Liver (tissue), 9 donors: ENCODE results near the gene CRMP1. TPM values are rescaled to one million over a fixed set of nuclear protein-coding genes. Genes with fewer than 3 reads are reported as not detected.

ENCODE experiments used
- DNase-seq: peaks from one replicate; pipeline ENCODE4 v3.0.0-alpha.2; 2017; ENCODE audit warnings: low spot score
- H3K27ac ChIP-seq, 2 donors: one replicate each; pipeline ENCODE4 v1.7.0; 2013; ENCODE audit warnings: inconsistent platforms in 2 of 2, low read length in 2 of 2, control low read depth in 1 of 2, low read depth in 1 of 2, mild to moderate bottlenecking in 1 of 2
- H3K27me3 ChIP-seq, 4 donors: one replicate each; pipeline versions ENCODE4 v1.6.1 to v1.7.0; 2013; ENCODE audit warnings: low read length in 3 of 4, inconsistent platforms in 1 of 4, mild to moderate bottlenecking in 1 of 4, moderate library complexity in 1 of 4; ENCODE audit not compliant: control insufficient read depth in 4 of 4, insufficient read depth in 4 of 4
- H3K36me3 ChIP-seq, 4 donors: one replicate each; pipeline versions ENCODE4 v1.6.1 to v1.7.0; 2013; ENCODE audit warnings: low read length in 3 of 4, mild to moderate bottlenecking in 3 of 4, low read depth in 1 of 4, moderate library complexity in 1 of 4; ENCODE audit not compliant: control insufficient read depth in 4 of 4, insufficient read depth in 3 of 4
- H3K4me1 ChIP-seq, 4 donors: one replicate each; pipeline versions ENCODE4 v1.6.1 to v1.7.0; 2013; ENCODE audit warnings: low read length in 3 of 4, mild to moderate bottlenecking in 3 of 4, moderate library complexity in 1 of 4; ENCODE audit not compliant: control insufficient read depth in 4 of 4, insufficient read depth in 4 of 4
- H3K4me3 ChIP-seq, 3 donors: one replicate each; pipeline versions ENCODE4 v1.6.1 to v1.7.0; 2013; ENCODE audit warnings: low read length in 3 of 3, control low read depth in 1 of 3, low read depth in 1 of 3, mild to moderate bottlenecking in 1 of 3
- H3K9ac ChIP-seq, 2 donors: one replicate each; pipeline ENCODE4 v1.7.0; 2013; ENCODE audit warnings: low read length in 2 of 2, mild to moderate bottlenecking in 2 of 2, moderate library complexity in 2 of 2, control low read depth in 1 of 2, low read depth in 1 of 2
- H3K9me3 ChIP-seq, 4 donors: one replicate each; pipeline versions ENCODE4 v1.6.1 to v1.7.0; 2013; ENCODE audit warnings: low read length in 3 of 4; ENCODE audit not compliant: control insufficient read depth in 4 of 4
- EGR1 ChIP-seq, 2 donors: IDR thresholded peaks; 2 replicates each; pipeline ENCODE4 v1.6.1; 2016 to 2018; ENCODE audit warnings: antibody characterized with exemption in 2 of 2, low read depth in 2 of 2
- FOXA1 ChIP-seq: IDR thresholded peaks from 2 replicates; pipeline ENCODE4 v1.6.1; 2016; ENCODE audit warnings: antibody characterized with exemption
- FOXA2 ChIP-seq: IDR thresholded peaks from 2 replicates; pipeline ENCODE4 v1.6.1; 2016; ENCODE audit warnings: antibody characterized with exemption
- GABPA ChIP-seq, 2 donors: IDR thresholded peaks in 1 of 2; conservative IDR thresholded peaks in 1 of 2; 2 replicates each; pipeline ENCODE4 v1.6.1; 2016; ENCODE audit warnings: antibody characterized with exemption in 2 of 2, mild to moderate bottlenecking in 1 of 2, moderate library complexity in 1 of 2
- HNF4A ChIP-seq, 2 donors: conservative IDR thresholded peaks; 2 replicates each; pipeline ENCODE4 v1.6.1; 2016; ENCODE audit warnings: antibody characterized with exemption in 2 of 2, mild to moderate bottlenecking in 2 of 2
- HNF4G ChIP-seq: IDR thresholded peaks from 2 replicates; pipeline ENCODE4 v1.6.1; 2016; ENCODE audit warnings: antibody characterized with exemption
- JUND ChIP-seq, 2 donors: IDR thresholded peaks; 2 replicates each; pipeline ENCODE4 v1.6.1; 2016; ENCODE audit warnings: antibody characterized with exemption in 2 of 2
- NR2F2 ChIP-seq: IDR thresholded peaks from 2 replicates; pipeline ENCODE4 v1.6.1; 2016; ENCODE audit warnings: antibody characterized with exemption
- RAD21 ChIP-seq, 2 donors: IDR thresholded peaks; 2 replicates each; pipeline ENCODE4 v1.6.1; 2016; ENCODE audit warnings: antibody characterized with exemption in 2 of 2, mild to moderate bottlenecking in 2 of 2
- RXRA ChIP-seq, 2 donors: IDR thresholded peaks; 2 replicates each; pipeline ENCODE4 v1.6.1; 2017 to 2018; ENCODE audit warnings: antibody characterized with exemption in 2 of 2, mild to moderate bottlenecking in 1 of 2
- SP1 ChIP-seq: IDR thresholded peaks from 2 replicates; pipeline ENCODE4 v1.6.1; 2018; ENCODE audit warnings: antibody characterized with exemption, mild to moderate bottlenecking
- TAF1 ChIP-seq: conservative IDR thresholded peaks from 2 replicates; pipeline ENCODE4 v1.6.1; 2016; ENCODE audit warnings: antibody characterized with exemption, mild to moderate bottlenecking
- YY1 ChIP-seq: IDR thresholded peaks from 2 replicates; pipeline ENCODE4 v1.6.1; 2016; ENCODE audit warnings: antibody characterized with exemption, mild to moderate bottlenecking
- WGBS: extraction: QIAGEN DNeasy Blood & Tissue Kit; methylation state at CpG from one replicate; pipeline ENCODE4 v1.1.7; 2013; 5-methylcytosine and 5-hydroxymethylcytosine counted together
- polyA plus RNA-seq, 2 donors: library from polyadenylated mRNA; stranded (reverse) in 1 of 2; unstranded in 1 of 2; fragments of 200-250 nt in 1 of 2; fragments of >200 nt in 1 of 2; fragmentation: Nextera tagmentation in 1 of 2; extraction: Ambion mirVana in 1 of 2; gene quantifications; one replicate each; pipeline versions ENCODE4 v1.2.1 to v1.2.3, GENCODE V29; 2013 to 2015
- total RNA-seq, 2 donors: library from RNA; depleted of rRNA; stranded (reverse); fragments of >200 nt; gene quantifications; one replicate each; pipeline ENCODE4 v1.2.3, GENCODE V29; 2014
- TF ChIP-seq, protein P1 (sequence below): IDR thresholded peaks from 2 replicates; pipeline ENCODE4 v1.6.1; 2016; ENCODE audit warnings: antibody characterized with exemption
- TF ChIP-seq, protein P2 (sequence below): fragments of 150-350 bp; IDR thresholded peaks from 2 replicates; pipeline ENCODE4 v1.5.1; 2017; ENCODE audit warnings: improper control_type of control experiment, low read depth, low read length; ENCODE audit not compliant: missing input control
- TF ChIP-seq, protein P3 (sequence below): IDR thresholded peaks from 2 replicates; pipeline ENCODE4 v1.6.1; 2016; ENCODE audit warnings: antibody characterized with exemption
- TF ChIP-seq, protein P4 (sequence below): IDR thresholded peaks from 2 replicates; pipeline ENCODE4 v1.6.1; 2016; ENCODE audit warnings: antibody characterized with exemption
- donor health status: healthy.
- donor health status: healthy.
- donor health status: healthy.
- donor health status: healthy.
- donor health status: healthy.

Gene CRMP1
- total and polyA plus RNA-seq, 4 donors: 0.06 to 0.42 (median 0.12) TPM

GRCh38 chr4:5797866-5798265 is 95.0 kb downstream of the CRMP1 start:
- WGBS: 91% methylated on average over 6 of the region's 6 CpGs

DNA sequence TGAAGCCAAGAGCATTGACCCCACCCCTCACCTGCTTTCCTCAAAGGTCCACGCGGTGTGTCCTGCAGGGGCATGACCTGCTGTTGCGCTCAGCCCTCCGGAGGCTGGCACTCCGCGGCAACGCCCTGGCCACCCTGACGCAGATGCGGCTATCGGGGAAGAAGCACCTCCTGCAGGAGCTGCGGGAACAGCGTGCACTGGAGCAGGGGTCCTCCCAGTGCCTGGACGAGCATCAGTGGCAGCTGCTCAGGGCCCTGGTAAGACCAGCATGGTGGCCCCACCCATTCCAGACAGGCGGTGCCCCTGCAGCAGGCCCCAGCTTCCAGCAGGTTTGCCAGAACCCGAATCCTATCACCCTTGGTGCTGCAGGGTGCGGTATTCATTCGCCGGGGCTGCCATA is 95.9 kb downstream of the CRMP1 start:
- Histone ChIP-seq H3K27ac (no peak overlapping the region), H3K36me3 (peaks cover 0 to 3% (median 0%) of the 10 kb centered on the region in 4 donors), H3K27me3 (peaks cover 0 to 3% (median 0%) of the 10 kb centered on the region in 4 donors), H3K4me3 (no peak overlapping the region), H3K9me3 (no peaks in the 10 kb centered on the region), H3K9ac (no peak overlapping the region), H3K4me1 (no peaks in the 10 kb centered on the region)
- DNase-seq: no peak
- 92% methylated on average over 18 of the region's 18 CpGs for WGBS
- TF ChIP-seq YY1: no peak
- no peak for TF ChIP-seq HNF4A (conservative IDR thresholded peaks at IDR 0.05)
- TF ChIP-seq, protein P1, sequence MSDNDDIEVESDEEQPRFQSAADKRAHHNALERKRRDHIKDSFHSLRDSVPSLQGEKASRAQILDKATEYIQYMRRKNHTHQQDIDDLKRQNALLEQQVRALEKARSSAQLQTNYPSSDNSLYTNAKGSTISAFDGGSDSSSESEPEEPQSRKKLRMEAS: no peak
- TF ChIP-seq JUND (IDR thresholded peaks at IDR 0.05): no peak
- no peak for TF ChIP-seq EGR1 (IDR thresholded peaks at IDR 0.05; ENCODE audit: low read depth in 2 of 2)
- TF ChIP-seq GABPA (IDR thresholded peaks at IDR 0.05 in 1 of 2, conservative IDR thresholded peaks at IDR 0.05 in 1 of 2): no peak
- no peak for TF ChIP-seq HNF4G
- no peak for TF ChIP-seq SP1
- TF ChIP-seq NR2F2: no peak
- no peak for TF ChIP-seq RAD21 (IDR thresholded peaks at IDR 0.05)
- TF ChIP-seq FOXA1: no peak
- TF ChIP-seq FOXA2: no peak
- TF ChIP-seq, protein P2, sequence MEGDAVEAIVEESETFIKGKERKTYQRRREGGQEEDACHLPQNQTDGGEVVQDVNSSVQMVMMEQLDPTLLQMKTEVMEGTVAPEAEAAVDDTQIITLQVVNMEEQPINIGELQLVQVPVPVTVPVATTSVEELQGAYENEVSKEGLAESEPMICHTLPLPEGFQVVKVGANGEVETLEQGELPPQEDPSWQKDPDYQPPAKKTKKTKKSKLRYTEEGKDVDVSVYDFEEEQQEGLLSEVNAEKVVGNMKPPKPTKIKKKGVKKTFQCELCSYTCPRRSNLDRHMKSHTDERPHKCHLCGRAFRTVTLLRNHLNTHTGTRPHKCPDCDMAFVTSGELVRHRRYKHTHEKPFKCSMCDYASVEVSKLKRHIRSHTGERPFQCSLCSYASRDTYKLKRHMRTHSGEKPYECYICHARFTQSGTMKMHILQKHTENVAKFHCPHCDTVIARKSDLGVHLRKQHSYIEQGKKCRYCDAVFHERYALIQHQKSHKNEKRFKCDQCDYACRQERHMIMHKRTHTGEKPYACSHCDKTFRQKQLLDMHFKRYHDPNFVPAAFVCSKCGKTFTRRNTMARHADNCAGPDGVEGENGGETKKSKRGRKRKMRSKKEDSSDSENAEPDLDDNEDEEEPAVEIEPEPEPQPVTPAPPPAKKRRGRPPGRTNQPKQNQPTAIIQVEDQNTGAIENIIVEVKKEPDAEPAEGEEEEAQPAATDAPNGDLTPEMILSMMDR: no peak
- TF ChIP-seq TAF1: no peak
- no peak for TF ChIP-seq RXRA (IDR thresholded peaks at IDR 0.05)
- TF ChIP-seq, protein P3, sequence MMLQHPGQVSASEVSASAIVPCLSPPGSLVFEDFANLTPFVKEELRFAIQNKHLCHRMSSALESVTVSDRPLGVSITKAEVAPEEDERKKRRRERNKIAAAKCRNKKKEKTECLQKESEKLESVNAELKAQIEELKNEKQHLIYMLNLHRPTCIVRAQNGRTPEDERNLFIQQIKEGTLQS: no peak

More at GRCh38 chr4:5797866-5798265, 95.0 kb downstream of the CRMP1 start:
- Histone ChIP-seq H3K27ac (no peak overlapping the region), H3K36me3 (peaks cover 0 to 3% (median 1%) of the 10 kb centered on the region in 4 donors), H3K9ac (no peak overlapping the region), H3K4me3 (no peak overlapping the region), H3K4me1 (no peaks in the 10 kb centered on the region), H3K9me3 (no peaks in the 10 kb centered on the region), H3K27me3 (peaks cover 0 to 3% (median 0%) of the 10 kb centered on the region in 4 donors)
- no peak for DNase-seq
- TF ChIP-seq RXRA (IDR thresholded peaks at IDR 0.05) (no peak), EGR1 (IDR thresholded peaks at IDR 0.05; ENCODE audit: low read depth in 2 of 2) (no peak), FOXA1 (no peak)
- TF ChIP-seq, protein P4, sequence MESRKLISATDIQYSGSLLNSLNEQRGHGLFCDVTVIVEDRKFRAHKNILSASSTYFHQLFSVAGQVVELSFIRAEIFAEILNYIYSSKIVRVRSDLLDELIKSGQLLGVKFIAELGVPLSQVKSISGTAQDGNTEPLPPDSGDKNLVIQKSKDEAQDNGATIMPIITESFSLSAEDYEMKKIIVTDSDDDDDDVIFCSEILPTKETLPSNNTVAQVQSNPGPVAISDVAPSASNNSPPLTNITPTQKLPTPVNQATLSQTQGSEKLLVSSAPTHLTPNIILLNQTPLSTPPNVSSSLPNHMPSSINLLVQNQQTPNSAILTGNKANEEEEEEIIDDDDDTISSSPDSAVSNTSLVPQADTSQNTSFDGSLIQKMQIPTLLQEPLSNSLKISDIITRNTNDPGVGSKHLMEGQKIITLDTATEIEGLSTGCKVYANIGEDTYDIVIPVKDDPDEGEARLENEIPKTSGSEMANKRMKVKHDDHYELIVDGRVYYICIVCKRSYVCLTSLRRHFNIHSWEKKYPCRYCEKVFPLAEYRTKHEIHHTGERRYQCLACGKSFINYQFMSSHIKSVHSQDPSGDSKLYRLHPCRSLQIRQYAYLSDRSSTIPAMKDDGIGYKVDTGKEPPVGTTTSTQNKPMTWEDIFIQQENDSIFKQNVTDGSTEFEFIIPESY: no peak
